GM06990 (cell line): ENCODE data around the gene BCAR3.

Experiments
- DNase-seq: peaks from one replicate; pipeline ENCODE4 v3.0.0-alpha.2; 2011; ENCODE audit not compliant: insufficient read length; ENCODE audit errors: extremely low read depth
- H3K27me3 ChIP-seq: replicated peaks from 2 replicates; pipeline ENCODE4 v1.6.0; 2011; ENCODE audit warnings: low read length; ENCODE audit not compliant: control insufficient read depth, insufficient read depth
- H3K36me3 ChIP-seq: 2 replicates; pipeline ENCODE4 v1.5.1; 2011; ENCODE audit warnings: low read length; ENCODE audit not compliant: control insufficient read depth, insufficient read depth
- H3K4me3 ChIP-seq: replicated peaks from 2 replicates; pipeline ENCODE4 v1.5.1; 2011; ENCODE audit warnings: low read depth, mild to moderate bottlenecking, control low read depth, low read length
- CTCF ChIP-seq: IDR thresholded peaks from 2 replicates; pipeline ENCODE4 v1.5.1; 2011; ENCODE audit warnings: low read length, control low read depth, mild to moderate bottlenecking, inconsistent platforms; ENCODE audit not compliant: insufficient read depth, poor library complexity, severe bottlenecking

Gene BCAR3

DNA sequence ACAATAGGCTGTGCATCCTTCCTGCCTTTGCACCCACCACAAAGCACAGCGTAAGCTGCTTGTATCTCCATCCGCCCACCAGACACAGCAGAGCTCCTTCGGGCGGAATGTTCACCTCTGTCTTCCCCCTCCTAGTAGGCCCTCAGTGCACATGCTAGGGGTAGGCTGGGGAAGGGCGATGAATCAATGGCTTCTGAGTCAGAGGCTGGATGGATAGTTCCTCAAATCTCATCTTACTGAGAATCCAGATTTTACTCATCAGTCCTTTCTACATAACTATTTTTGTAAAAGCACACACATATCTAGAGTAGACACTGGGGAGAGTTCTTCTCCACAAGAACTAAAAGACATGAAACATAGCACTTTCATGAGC lies 73.8 kb downstream of the BCAR3 start:
- TF ChIP-seq CTCF, result no peak
- H3K4me3 ChIP-seq, result no peak overlapping the region
- no peaks in the 10 kb centered on the region; the same call in none of the 2 replicates for H3K27me3 ChIP-seq
- no peaks in the 10 kb centered on the region for H3K36me3 ChIP-seq
- DNase-seq, result peak; percentile 78

- no peak for DNase-seq
- no peak overlapping the region for H3K4me3 ChIP-seq
- no peak for TF ChIP-seq CTCF
- H3K27me3 ChIP-seq, result no peaks in the 10 kb centered on the region; the same call in none of the 2 replicates
- no peaks in the 10 kb centered on the region for H3K36me3 ChIP-seq
Measured at GRCh38 chr1:93605812-93606512, 75.7 kb downstream of the BCAR3 start.

DNA sequence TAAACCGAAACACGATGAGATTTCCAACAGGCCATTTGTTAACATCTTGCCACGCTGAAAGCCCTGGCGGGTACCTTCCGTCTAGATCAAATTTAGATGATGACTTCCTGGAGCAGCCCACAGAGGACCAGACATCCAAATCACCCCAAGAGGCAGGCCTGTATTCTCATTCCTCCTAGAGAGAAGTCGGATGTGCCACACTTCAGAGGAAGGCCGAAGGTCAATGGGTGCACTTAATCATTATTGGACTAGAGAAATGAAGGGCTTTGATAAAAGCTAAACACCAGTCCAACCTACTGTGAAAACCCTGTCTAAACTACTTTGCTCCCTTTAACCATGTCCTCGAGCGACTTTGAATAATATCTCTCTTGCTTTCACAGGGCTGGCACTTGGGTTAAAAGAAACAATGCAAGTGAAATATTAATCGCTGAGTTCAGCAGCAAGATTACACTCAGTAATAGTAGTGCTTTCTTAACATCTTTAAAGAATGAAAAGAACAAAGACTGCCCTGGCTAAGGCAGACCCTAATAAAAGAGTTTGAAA lies 76.5 kb downstream of the BCAR3 start:
- DNase-seq, result no peak
- H3K27me3 ChIP-seq, result no peaks in the 10 kb centered on the region; the same call in none of the 2 replicates
- no peak overlapping the region for H3K4me3 ChIP-seq
- no peaks in the 10 kb centered on the region; the same call in 1 of the 2 replicates for H3K36me3 ChIP-seq
- TF ChIP-seq CTCF, result no peak

DNA sequence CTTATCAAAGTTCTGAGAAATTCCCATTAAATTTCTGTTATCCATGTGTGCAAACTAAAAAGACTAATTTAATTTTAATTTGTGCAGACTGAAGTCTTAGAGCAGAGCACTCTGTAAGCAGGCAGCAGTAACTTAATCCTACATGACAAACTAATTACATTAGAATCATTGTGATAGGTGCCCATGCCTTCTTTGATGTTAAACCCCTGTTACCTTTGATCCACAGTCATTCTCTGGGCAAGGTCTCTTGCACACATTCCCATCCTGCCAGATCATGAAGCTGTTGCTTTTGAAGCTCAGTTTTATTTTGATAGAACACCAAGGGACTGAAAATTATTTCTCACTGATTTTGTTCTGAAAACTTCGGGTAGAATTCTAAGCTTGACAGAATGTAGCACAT lies 77.2 kb downstream of the BCAR3 start:
- H3K36me3 ChIP-seq, result no peaks in the 10 kb centered on the region; the same call in 1 of the 2 replicates
- no peak for TF ChIP-seq CTCF
- no peaks in the 10 kb centered on the region; the same call in none of the 2 replicates for H3K27me3 ChIP-seq
- no peak for DNase-seq
- no peak overlapping the region for H3K4me3 ChIP-seq

- DNase-seq, result no peak
- no peak for TF ChIP-seq CTCF
- H3K27me3 ChIP-seq, result no peaks in the 10 kb centered on the region; the same call in none of the 2 replicates
- no peaks in the 10 kb centered on the region; the same call in 1 of the 2 replicates for H3K36me3 ChIP-seq
- H3K4me3 ChIP-seq, result no peak overlapping the region
Measured at GRCh38 chr1:93603601-93604000, 78.0 kb downstream of the BCAR3 start.

GRCh38 chr1:93603106-93603505 lies 78.5 kb downstream of the BCAR3 start:
- Histone ChIP-seq H3K36me3 (no peaks in the 10 kb centered on the region; the same call in 1 of the 2 replicates), H3K27me3 (no peaks in the 10 kb centered on the region; the same call in none of the 2 replicates), H3K4me3 (no peak overlapping the region)
- TF ChIP-seq CTCF, result no peak
- DNase-seq, result no peak
